ENCODE data around the gene ARMC3. TPM values are rescaled to one million over a fixed set of nuclear protein-coding genes. Genes with fewer than 3 reads are reported as not detected.

Gene ARMC3
- total RNA-seq, 1 experiment from 2014 or later, result 0.61 TPM

GRCh38 chr10:22958338-22958737 lies 30.5 kb downstream of the ARMC3 start:
- no peak for TF ChIP-seq CTCF (IDR thresholded peaks at IDR 0.05; ENCODE audit: insufficient read depth in 1 of 2, low read depth in 1 of 2, low read length in 1 of 2, severe bottlenecking in 1 of 2, unreplicated experiment in 1 of 2)

GRCh38 chr10:22959292-22959691 lies 31.4 kb downstream of the ARMC3 start:
- TF ChIP-seq CTCF (IDR thresholded peaks at IDR 0.05; ENCODE audit: insufficient read depth in 1 of 2, low read depth in 1 of 2, low read length in 1 of 2, severe bottlenecking in 1 of 2, unreplicated experiment in 1 of 2), result no peak
- no peaks in the 10 kb centered on the region for H3K36me3 ChIP-seq (ENCODE audit: control insufficient read depth, insufficient read depth, low read length)
- no peaks in the 10 kb centered on the region for H3K9me3 Mint-ChIP-seq (ENCODE audit: unreplicated experiment)
- DNase-seq, result peak in 1 of 2 experiments; percentile 34
- no peaks in the 10 kb centered on the region for H3K27me3 ChIP-seq (replicated peaks; ENCODE audit: control insufficient read depth, insufficient read depth, low read length)
- intact Hi-C loops (cut with micrococcal nuclease; ENCODE audit: unreplicated experiment), result no loop called here
- no peaks in the 10 kb centered on the region for H3K27me3 Mint-ChIP-seq (ENCODE audit: insufficient read depth, unreplicated experiment)
- ChIA-PET CTCF (interaction anchor here (0.8 kb wide), 1 partner anchor 9 kb away, joined by 3 read pairs; no protein-coding TSS in a partner anchor), POLR2A (interaction anchor here (0.5 kb wide), 1 partner anchor 243 kb away, joined by 7 read pairs; no protein-coding TSS in a partner anchor)
- H3K9me3 ChIP-seq, result no peaks in the 10 kb centered on the region
- H3K4me1 Mint-ChIP-seq (ENCODE audit: low read depth, unreplicated experiment), result peaks cover 6% of the 10 kb centered on the region
- BruUV-seq (replicated peaks), result no TSS peak
- no peaks in the 10 kb centered on the region for H3K36me3 Mint-ChIP-seq (ENCODE audit: insufficient read depth, unreplicated experiment)
- peaks cover 8% of the 10 kb centered on the region; the same call in 1 of the 2 replicates for H3K4me1 ChIP-seq
- no peak overlapping the region for H3K27ac Mint-ChIP-seq (ENCODE audit: unreplicated experiment)
- no peak overlapping the region for H3K4me3 ChIP-seq (ENCODE audit: low read depth, low read length)
- H3K4me3 Mint-ChIP-seq (ENCODE audit: unreplicated experiment), result no peak overlapping the region

More at GRCh38 chr10:22958338-22958737, 30.5 kb downstream of the ARMC3 start:
- Mint-ChIP-seq H3K4me3 (ENCODE audit: unreplicated experiment) (no peak overlapping the region), H3K4me1 (ENCODE audit: low read depth, unreplicated experiment) (peaks cover 6% of the 10 kb centered on the region), H3K9me3 (ENCODE audit: unreplicated experiment) (peaks cover 4% of the 10 kb centered on the region), H3K27ac (ENCODE audit: unreplicated experiment) (no peak overlapping the region), H3K36me3 (ENCODE audit: insufficient read depth, unreplicated experiment) (no peaks in the 10 kb centered on the region), H3K27me3 (ENCODE audit: insufficient read depth, unreplicated experiment) (no peaks in the 10 kb centered on the region)
- ChIA-PET POLR2A (no interaction called here), CTCF (no interaction called here)
- Histone ChIP-seq H3K4me1 (peaks cover 8% of the 10 kb centered on the region; the same call in 1 of the 2 replicates), H3K27me3 (replicated peaks; ENCODE audit: control insufficient read depth, insufficient read depth, low read length) (no peaks in the 10 kb centered on the region), H3K4me3 (ENCODE audit: low read depth, low read length) (no peak overlapping the region), H3K36me3 (ENCODE audit: control insufficient read depth, insufficient read depth, low read length) (no peaks in the 10 kb centered on the region), H3K9me3 (no peaks in the 10 kb centered on the region)
- no peak for DNase-seq
- BruUV-seq (replicated peaks), result no TSS peak
- intact Hi-C loops (cut with micrococcal nuclease; ENCODE audit: unreplicated experiment), result no loop called here

GRCh38 chr10:22959950-22960349 lies 32.1 kb downstream of the ARMC3 start:
- H3K9me3 Mint-ChIP-seq (ENCODE audit: unreplicated experiment), result no peaks in the 10 kb centered on the region
- Histone ChIP-seq H3K27me3 (replicated peaks; ENCODE audit: control insufficient read depth, insufficient read depth, low read length) (no peaks in the 10 kb centered on the region), H3K36me3 (ENCODE audit: control insufficient read depth, insufficient read depth, low read length) (no peaks in the 10 kb centered on the region), H3K4me3 (ENCODE audit: low read depth, low read length) (no peak overlapping the region), H3K9me3 (no peaks in the 10 kb centered on the region), H3K4me1 (peaks cover 8% of the 10 kb centered on the region; the same call in 1 of the 2 replicates)
- no peak for TF ChIP-seq CTCF (IDR thresholded peaks at IDR 0.05; ENCODE audit: insufficient read depth in 1 of 2, low read depth in 1 of 2, low read length in 1 of 2, severe bottlenecking in 1 of 2, unreplicated experiment in 1 of 2)
- no peak overlapping the region for H3K4me3 Mint-ChIP-seq (ENCODE audit: unreplicated experiment)
- H3K4me1 Mint-ChIP-seq (ENCODE audit: low read depth, unreplicated experiment), result peaks cover 6% of the 10 kb centered on the region
- no TSS peak for BruUV-seq (replicated peaks)
- DNase-seq, result no peak
- CTCF ChIA-PET, result no interaction called here
- intact Hi-C loops (cut with micrococcal nuclease; ENCODE audit: unreplicated experiment), result no loop called here
- no peaks in the 10 kb centered on the region for H3K27me3 Mint-ChIP-seq (ENCODE audit: insufficient read depth, unreplicated experiment)
- H3K27ac Mint-ChIP-seq (ENCODE audit: unreplicated experiment), result no peak overlapping the region
- POLR2A ChIA-PET, result interaction anchor here (0.5 kb wide), 1 partner anchor 244 kb away, joined by 7 read pairs; no protein-coding TSS in a partner anchor
- no peaks in the 10 kb centered on the region for H3K36me3 Mint-ChIP-seq (ENCODE audit: insufficient read depth, unreplicated experiment)
